NCI-H526 treated with DMSO at 0.1 percent for 48 hours (cell line): ENCODE data around the gene GPN2.

ENCODE experiments used
- DNase-seq: peaks from one replicate; lab custom pipeline; 2025; lab: John Stamatoyannopoulos, UW

Gene GPN2

GRCh38 chr1:26831546-26832248, 58.4 kb downstream of the GPN2 start:
- no peak for DNase-seq

- DNase-seq, result no peak
Measured at GRCh38 chr1:26831059-26831458, 59.0 kb downstream of the GPN2 start.

- DNase-seq, result no peak
Measured at GRCh38 chr1:26829184-26829911, 60.7 kb downstream of the GPN2 start.

GRCh38 chr1:26828411-26828991, 61.6 kb downstream of the GPN2 start:
- no peak for DNase-seq

- no peak for DNase-seq
Measured at GRCh38 chr1:26827663-26828062, 62.4 kb downstream of the GPN2 start.

- DNase-seq, result no peak
Measured at GRCh38 chr1:26827106-26827604, 62.9 kb downstream of the GPN2 start.

- peak; percentile 24 for DNase-seq
Measured at GRCh38 chr1:26826261-26827105, 63.6 kb downstream of the GPN2 start, which contains the start of gene ZDHHC18. Gene ZDHHC18, plus strand, starts transcription at chr1:26826688. Its CDS starts 117 bp downstream, at chr1:26826805.
